HCT116 (cell line): ENCODE measurements around the gene MINDY4.
A peak's percentile ranks its signal among the peaks of the same experiment; 100 is the strongest.

Experiments
- CTCF ChIP-seq, 3 experiments: fragments of 200-600 bp in 1 of 3; sonication (generic) in 1 of 3; IDR thresholded peaks in 2 of 3; conservative IDR thresholded peaks in 1 of 3; 2 replicates each; pipeline ENCODE4 v1.5.1; 2012 to 2017; ENCODE audit warnings: low read depth in 2 of 3, low read length in 2 of 3, antibody characterized with exemption in 1 of 3, borderline replicate concordance in 1 of 3, control low read depth in 1 of 3, mild to moderate bottlenecking in 1 of 3, mixed read lengths in 1 of 3, mixed run types in 1 of 3, moderate library complexity in 1 of 3; ENCODE audit not compliant: insufficient read depth in 1 of 3
- EZH2 ChIP-seq: fragments of 200-600 bp; sonication (generic); IDR thresholded peaks from 2 replicates; pipeline ENCODE4 v1.6.1; 2017; ENCODE audit warnings: antibody characterized with exemption, mixed run types
- EZH2phosphoT487 ChIP-seq: fragments of 200-600 bp; IDR thresholded peaks from 2 replicates; pipeline ENCODE4 v1.6.1; 2018; ENCODE audit warnings: antibody characterized with exemption, borderline replicate concordance
- POLR2A ChIP-seq: IDR thresholded peaks from 2 replicates; pipeline ENCODE4 v1.7.0; 2011; ENCODE audit warnings: borderline replicate concordance; ENCODE audit not compliant: insufficient read depth, insufficient read length; ENCODE audit errors: extremely low read depth
- SP1 ChIP-seq: IDR thresholded peaks from 2 replicates; pipeline ENCODE4 v1.6.1; 2012; ENCODE audit warnings: low read depth

- no peak for TF ChIP-seq EZH2
- TF ChIP-seq SP1 = no peak
- TF ChIP-seq CTCF (IDR thresholded peaks at IDR 0.05 in 2 of 3, conservative IDR thresholded peaks at IDR 0.05 in 1 of 3; ENCODE audit: borderline replicate concordance in 1 of 3, insufficient read depth in 1 of 3, low read depth in 2 of 3, low read length in 2 of 3) = peak; percentile 3 to 29 (median 8); a peak in 1 of 6 replicates
- TF ChIP-seq EZH2phosphoT487 = no peak
- TF ChIP-seq POLR2A = no peak
These were observed 27.7 kb upstream of the MINDY4 start for GRCh38 chr7:30743371-30744074.
